Measurements from ENCODE around the gene ZNF33A.

The ZNF33A gene

GRCh38 chr10:38007991-38008390 is 2.5 kb upstream of the ZNF33A start:
- TF ChIP-seq FOXP2 (optimal IDR thresholded peaks at IDR 0.05; ENCODE audit: borderline replicate concordance, extremely low read depth, extremely low read length, insufficient read depth) (no peak), SIN3A (IDR thresholded peaks at IDR 0.05; ENCODE audit: borderline replicate concordance, insufficient read depth, low read length) (no peak), REST (IDR thresholded peaks at IDR 0.05; ENCODE audit: insufficient read depth in 1 of 2, low read depth in 2 of 2, low read length in 2 of 2) (no peak), POLR2AphosphoS5 (IDR thresholded peaks at IDR 0.05; ENCODE audit: low read depth, low read length) (no peak), TAF1 (IDR thresholded peaks at IDR 0.05; ENCODE audit: borderline replicate concordance, insufficient read depth, low read length) (no peak)

GRCh38 chr10:38016354-38016753 is 5.9 kb downstream of the ZNF33A start:
- TF ChIP-seq POLR2AphosphoS5 (IDR thresholded peaks at IDR 0.05; ENCODE audit: low read depth, low read length) (no peak), FOXP2 (optimal IDR thresholded peaks at IDR 0.05; ENCODE audit: borderline replicate concordance, extremely low read depth, extremely low read length, insufficient read depth) (no peak), SIN3A (IDR thresholded peaks at IDR 0.05; ENCODE audit: borderline replicate concordance, insufficient read depth, low read length) (no peak), REST (IDR thresholded peaks at IDR 0.05; ENCODE audit: insufficient read depth in 1 of 2, low read depth in 2 of 2, low read length in 2 of 2) (no peak), TAF1 (IDR thresholded peaks at IDR 0.05; ENCODE audit: borderline replicate concordance, insufficient read depth, low read length) (no peak)

- TF ChIP-seq POLR2AphosphoS5 (IDR thresholded peaks at IDR 0.05; ENCODE audit: low read depth, low read length) (no peak), FOXP2 (optimal IDR thresholded peaks at IDR 0.05; ENCODE audit: borderline replicate concordance, extremely low read depth, extremely low read length, insufficient read depth) (no peak), REST (IDR thresholded peaks at IDR 0.05; ENCODE audit: insufficient read depth in 1 of 2, low read depth in 2 of 2, low read length in 2 of 2) (no peak), SIN3A (IDR thresholded peaks at IDR 0.05; ENCODE audit: borderline replicate concordance, insufficient read depth, low read length) (no peak), TAF1 (IDR thresholded peaks at IDR 0.05; ENCODE audit: borderline replicate concordance, insufficient read depth, low read length) (no peak)
These were observed 14.8 kb downstream of the ZNF33A start for GRCh38 chr10:38025283-38025682.

- TF ChIP-seq REST (IDR thresholded peaks at IDR 0.05; ENCODE audit: insufficient read depth in 1 of 2, low read depth in 2 of 2, low read length in 2 of 2): no peak
- TF ChIP-seq TAF1 (IDR thresholded peaks at IDR 0.05; ENCODE audit: borderline replicate concordance, insufficient read depth, low read length): no peak
- no peak for TF ChIP-seq SIN3A (IDR thresholded peaks at IDR 0.05; ENCODE audit: borderline replicate concordance, insufficient read depth, low read length)
- no peak for TF ChIP-seq POLR2AphosphoS5 (IDR thresholded peaks at IDR 0.05; ENCODE audit: low read depth, low read length)
- TF ChIP-seq FOXP2 (optimal IDR thresholded peaks at IDR 0.05; ENCODE audit: borderline replicate concordance, extremely low read depth, extremely low read length, insufficient read depth): no peak
These were observed 17.5 kb downstream of the ZNF33A start for GRCh38 chr10:38027986-38028385.

GRCh38 chr10:38032886-38033285 is 22.4 kb downstream of the ZNF33A start:
- TF ChIP-seq FOXP2 (optimal IDR thresholded peaks at IDR 0.05; ENCODE audit: borderline replicate concordance, extremely low read depth, extremely low read length, insufficient read depth) (no peak), TAF1 (IDR thresholded peaks at IDR 0.05; ENCODE audit: borderline replicate concordance, insufficient read depth, low read length) (no peak), POLR2AphosphoS5 (IDR thresholded peaks at IDR 0.05; ENCODE audit: low read depth, low read length) (no peak), REST (IDR thresholded peaks at IDR 0.05; ENCODE audit: insufficient read depth in 1 of 2, low read depth in 2 of 2, low read length in 2 of 2) (no peak), SIN3A (IDR thresholded peaks at IDR 0.05; ENCODE audit: borderline replicate concordance, insufficient read depth, low read length) (no peak)
